Brain (organoid and tissue), 1 donor: ENCODE results near the gene GYPB. TPM values are rescaled to one million over a fixed set of nuclear protein-coding genes. Genes with fewer than 3 reads are reported as not detected.

Experiments
- polyA plus RNA-seq: library from polyadenylated mRNA; stranded (reverse); fragments of 350-450 nt; fragmentation: Illumina TruSeq; extraction: RNeasy Lipid Tissue Mini Kit (QIAGEN cat#74804); gene quantifications from one replicate; pipeline ENCODE4 v1.2.3, GENCODE V29; 2015; ENCODE audit warnings: low read depth, low replicate concordance; ENCODE audit not compliant: insufficient read depth

GYPB gene
- polyA plus RNA-seq, 1 donor from 2014 or later: not detected

Other genes with a start within 250 kb of the GYPB start
- not detected for gene GYPE, start 113.8 kb downstream of the GYPB start, polyA plus RNA-seq
- gene GYPA, start 121.3 kb upstream of the GYPB start, polyA plus RNA-seq: not detected